GM18519 (cell line): Measurements from ENCODE around the gene SPATA3.

Source experiments
- ATAC-seq: cut with Tn5 transposase; IDR thresholded peaks from one replicate; pipeline ENCODE4 v1.9.1; 2021; ENCODE audit warnings: mild to moderate bottlenecking, moderate library complexity; ENCODE audit not compliant: unreplicated experiment, low FRiP score

Gene SPATA3

DNA sequence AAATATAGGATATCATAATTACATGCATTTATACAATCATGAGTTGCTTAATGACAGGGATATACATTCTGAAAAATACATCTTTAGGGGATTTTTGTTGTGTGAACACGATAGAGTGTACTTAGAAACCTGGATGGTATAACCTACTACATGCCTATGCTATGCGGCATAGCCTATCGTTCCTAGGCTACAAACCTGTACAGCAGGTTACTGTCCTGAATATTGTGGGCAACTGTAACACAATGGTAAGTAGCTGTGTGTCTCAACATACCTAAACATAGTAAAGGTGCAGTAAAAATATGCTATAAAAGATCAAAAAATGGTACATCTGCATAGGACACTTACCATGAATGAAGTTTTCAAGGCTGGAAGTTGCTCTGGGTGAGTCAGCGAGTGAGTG lies 47.9 kb downstream of the SPATA3 start:
- ATAC-seq, result no peak

DNA sequence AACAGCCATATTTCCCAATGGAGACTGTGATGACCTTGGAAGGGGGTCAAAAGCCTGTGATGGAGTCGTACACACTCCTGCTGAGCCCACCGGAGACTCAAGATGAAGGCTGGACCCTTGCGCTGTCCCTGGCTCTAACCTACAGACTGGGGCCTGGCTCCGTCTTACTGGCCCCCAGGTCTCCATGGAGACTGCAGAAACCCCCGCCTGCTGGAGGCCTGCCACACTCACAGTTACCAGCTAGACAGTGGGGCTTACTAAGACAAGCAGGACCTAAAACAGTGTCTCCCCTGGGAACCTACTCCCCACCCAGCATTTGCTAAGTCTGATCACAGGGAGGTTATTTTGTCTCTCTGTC lies 51.0 kb downstream of the SPATA3 start:
- ATAC-seq, result no peak

DNA sequence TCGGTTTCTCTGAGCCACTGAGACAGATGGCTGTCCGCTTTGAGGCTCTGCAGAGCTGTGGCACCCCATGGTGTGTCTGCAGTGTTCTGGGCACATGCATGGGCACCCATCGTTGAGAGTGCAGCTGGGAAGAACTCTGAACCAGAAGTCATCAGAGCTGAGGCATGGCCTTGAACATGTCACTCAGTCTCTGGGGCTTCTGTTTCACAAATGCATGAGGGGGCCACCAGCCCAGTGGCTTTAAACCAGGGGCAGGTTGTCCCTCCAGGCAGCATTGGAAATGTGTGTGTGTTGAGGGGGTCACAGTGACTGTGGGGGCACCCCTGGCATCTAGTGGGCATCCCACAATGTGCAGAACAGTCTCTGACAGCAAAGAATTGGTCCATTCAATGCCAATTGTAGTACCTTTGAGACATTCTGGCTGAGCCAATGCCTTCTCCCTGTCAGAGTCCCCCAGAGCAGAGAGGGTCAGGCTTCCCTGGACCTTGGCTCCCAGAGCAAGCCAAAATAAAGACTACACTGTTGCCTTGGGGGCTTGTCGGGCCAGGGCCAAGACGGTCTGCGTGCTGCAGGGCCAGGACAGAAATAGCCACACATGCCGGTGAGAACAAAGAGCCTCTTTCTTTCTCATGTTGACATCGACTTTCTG lies 51.5 kb downstream of the SPATA3 start:
- no peak for ATAC-seq

DNA sequence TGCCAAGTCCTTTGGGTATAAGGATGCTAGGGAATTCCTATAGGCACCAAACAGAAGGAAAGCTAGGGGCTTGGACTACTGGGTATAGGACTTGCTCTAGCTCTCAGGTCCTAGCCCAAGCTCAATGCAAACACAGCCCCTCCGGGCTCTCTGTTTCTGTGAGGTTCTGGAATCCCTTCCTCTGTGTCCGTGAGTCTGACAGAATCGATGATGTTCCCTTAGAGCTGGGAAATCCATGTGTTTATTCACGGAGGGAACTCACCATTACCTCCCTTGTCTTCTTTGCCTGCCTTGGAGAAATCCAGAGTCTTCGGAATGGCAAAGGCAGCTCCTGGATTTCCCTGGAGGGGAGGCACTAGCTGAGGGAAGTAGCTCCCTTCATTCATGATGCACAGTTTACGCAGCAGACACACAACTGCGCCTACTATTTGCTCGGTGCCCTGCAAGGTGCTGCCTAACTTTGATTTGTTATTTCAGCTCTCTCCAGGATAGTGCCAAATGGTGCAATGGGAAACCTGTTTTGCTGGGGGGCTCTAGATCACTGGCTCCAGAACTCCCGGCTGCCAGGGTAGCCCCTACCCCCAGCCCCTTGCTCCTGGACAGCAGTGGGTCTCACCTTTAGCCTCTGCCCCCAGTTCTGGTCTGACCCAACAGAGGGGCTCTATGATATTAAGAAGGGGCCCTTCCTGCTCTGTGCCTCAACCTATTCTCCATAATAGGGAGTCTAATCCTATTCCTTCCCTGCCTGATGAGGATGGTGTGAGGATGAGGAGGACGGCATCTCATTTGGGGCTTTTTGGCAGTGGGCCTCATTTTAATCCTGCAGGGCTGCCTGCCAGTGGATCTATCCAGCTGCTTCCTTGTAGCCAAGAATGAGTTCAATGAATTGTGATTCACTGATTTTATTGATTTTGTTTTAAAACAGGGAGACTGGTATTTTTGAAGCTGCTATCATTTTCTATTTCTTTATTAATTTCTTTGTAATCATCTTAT lies 52.3 kb downstream of the SPATA3 start:
- ATAC-seq, result no peak

DNA sequence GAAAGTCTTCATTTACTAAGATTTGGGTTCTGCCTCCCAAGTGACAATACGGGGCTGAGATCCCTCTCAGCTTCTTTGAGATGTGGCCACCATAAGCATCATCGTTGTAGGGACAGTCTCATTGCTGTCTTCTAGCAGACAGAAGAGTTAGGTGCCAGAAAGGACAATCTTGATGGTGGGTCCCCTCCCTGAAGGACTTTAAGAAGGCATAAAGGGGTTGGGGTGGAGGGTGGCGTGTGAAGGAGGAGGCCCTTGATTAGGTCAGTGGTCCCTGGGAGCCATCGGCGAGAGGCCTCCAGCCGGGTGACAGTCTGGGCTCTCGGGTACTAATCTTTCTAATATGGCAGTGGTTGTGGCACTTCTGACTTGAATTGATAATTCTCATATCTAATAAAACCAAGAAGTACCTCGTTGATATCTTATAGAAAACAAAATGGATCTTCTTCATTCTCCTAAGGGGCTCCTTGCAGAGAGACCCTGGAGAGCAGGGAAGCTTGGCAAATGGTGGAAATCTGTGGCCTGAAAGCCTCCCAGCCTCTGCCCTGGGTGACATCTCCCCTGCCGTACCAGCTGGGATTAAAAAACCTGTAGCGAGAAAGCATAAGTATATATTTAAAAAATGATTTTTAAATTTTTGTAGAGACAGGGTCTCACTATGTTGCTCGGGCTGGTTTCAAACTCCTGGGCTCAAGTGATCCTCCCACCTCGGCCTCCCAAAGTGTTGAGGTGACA lies 53.5 kb downstream of the SPATA3 start:
- ATAC-seq, result no peak

DNA sequence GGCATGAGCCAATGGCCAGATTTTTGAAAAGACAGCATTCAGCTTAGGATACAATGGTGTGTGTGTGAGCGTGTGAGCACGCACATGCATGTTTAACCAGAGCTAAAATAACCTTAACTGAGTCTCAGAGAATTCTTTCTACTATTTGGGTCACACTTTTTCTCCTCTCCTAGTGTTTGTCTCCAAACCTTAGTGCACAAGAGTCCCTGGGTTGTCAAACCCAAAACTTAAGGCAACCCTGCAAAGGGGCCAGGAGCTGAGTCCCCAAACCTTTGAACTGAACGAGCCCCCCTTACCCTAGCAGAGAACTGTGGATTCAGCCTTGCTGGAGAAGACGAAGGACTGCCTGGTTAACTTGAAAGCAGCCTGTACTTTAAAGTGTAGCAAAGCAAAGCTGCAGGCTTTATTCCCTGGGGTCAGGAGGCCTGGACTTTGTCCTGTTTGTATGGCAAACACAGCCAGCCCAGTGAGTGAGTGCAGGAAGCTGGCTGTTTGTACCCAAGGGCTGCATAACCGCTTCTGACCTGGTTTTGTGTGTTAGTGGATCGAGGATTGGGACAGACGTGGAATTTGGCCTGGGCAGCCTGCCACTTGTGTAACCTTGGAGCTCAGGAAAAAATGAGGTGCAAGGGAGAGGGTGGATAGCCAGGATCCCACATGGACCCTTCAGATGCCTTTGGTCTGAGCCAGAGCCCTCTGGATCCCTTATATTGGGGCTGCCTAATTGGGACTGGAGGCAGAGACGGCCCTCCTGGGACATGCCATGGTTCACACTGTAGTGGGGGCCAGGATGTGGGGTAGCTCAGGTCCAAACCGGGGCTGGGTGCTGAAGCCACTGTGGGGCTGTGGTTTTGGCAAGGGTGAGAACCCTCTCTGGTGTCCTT lies 54.3 kb downstream of the SPATA3 start:
- no peak for ATAC-seq

DNA sequence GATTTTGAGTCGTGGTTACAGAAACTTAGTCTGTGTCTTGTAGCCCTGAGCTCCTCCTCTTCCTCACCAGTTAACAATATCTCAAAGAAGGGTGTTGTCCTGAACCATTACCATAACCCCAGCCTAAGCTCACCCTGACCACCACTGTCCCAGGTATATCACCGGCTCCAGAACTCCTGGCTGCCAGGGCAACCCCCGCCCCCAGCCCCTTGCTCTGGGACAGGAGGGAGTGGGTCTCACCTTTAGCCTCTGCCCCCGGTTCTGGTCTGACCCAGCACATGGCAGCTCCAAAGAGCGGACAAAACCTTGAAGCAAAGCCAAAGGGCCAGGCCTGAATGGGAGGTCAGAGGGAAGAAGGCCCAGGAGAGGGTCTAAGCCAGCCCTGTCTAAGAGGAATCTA lies 55.2 kb downstream of the SPATA3 start:
- ATAC-seq, result no peak

DNA sequence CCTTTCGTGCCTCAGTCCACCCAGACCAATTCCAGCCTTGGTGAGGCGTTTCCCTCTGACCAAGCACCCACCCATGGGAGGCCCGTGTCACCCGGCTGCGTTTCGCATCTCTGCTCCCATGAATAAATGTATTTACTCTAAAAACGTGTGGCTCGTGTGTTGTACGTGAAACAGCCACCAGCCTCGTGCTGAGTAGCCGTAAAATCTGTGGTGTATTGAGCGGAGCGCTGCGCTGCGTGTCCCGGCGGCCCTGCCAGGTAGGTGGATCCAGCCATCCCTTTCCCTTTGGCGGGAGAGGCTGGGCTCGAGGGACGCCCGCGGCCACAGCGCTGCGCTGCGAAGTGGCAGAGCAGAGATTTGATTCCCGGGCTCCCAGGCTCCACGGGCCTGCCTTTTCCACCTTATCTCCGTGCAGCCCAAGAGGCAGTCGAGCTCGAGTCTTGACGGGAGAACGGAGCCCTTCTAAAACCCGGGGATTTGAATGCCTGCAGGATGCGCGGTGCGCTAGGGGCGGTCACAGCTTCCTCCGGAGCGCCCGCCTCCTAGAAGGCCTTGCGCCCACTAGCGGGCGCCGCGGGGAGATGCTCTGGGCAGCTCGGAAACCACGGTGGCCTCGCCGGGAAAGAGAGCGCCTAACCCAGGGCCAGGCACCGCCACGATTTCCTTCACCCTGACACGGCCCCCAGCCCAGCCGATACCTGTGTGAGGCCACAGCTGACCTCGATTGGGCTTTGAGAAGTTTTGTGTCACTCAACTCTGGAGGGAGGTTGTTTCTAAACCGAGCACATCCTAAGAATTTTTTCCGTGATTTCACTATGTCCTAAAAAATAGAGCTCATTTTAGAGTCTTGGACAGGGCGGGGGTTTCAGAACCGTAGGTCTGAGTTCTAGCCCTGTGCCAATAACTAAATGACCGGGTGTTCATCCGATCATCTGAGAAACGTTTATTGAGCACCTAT lies 56.9 kb downstream of the SPATA3 start:
- peak; percentile 63 for ATAC-seq

DNA sequence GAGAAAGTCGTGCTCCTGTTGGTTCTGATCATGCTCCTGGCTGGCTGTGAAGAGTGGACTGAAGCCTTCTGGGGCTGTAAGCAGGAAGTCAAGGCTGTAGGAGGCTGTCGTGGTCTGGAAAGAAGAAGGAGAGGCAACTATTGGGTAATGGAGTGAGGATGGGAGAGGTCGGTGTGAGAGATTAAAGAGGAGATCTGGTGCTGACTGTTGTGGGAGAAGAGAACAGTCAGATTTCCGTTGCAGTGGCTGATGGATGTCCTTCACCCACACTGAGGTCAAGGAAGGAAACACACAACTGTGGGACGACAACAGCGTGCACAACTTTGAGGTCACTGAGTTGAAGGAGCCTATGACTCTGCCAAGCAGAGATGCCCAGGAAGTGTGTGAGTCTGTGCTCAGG lies 57.9 kb downstream of the SPATA3 start:
- no peak for ATAC-seq

DNA sequence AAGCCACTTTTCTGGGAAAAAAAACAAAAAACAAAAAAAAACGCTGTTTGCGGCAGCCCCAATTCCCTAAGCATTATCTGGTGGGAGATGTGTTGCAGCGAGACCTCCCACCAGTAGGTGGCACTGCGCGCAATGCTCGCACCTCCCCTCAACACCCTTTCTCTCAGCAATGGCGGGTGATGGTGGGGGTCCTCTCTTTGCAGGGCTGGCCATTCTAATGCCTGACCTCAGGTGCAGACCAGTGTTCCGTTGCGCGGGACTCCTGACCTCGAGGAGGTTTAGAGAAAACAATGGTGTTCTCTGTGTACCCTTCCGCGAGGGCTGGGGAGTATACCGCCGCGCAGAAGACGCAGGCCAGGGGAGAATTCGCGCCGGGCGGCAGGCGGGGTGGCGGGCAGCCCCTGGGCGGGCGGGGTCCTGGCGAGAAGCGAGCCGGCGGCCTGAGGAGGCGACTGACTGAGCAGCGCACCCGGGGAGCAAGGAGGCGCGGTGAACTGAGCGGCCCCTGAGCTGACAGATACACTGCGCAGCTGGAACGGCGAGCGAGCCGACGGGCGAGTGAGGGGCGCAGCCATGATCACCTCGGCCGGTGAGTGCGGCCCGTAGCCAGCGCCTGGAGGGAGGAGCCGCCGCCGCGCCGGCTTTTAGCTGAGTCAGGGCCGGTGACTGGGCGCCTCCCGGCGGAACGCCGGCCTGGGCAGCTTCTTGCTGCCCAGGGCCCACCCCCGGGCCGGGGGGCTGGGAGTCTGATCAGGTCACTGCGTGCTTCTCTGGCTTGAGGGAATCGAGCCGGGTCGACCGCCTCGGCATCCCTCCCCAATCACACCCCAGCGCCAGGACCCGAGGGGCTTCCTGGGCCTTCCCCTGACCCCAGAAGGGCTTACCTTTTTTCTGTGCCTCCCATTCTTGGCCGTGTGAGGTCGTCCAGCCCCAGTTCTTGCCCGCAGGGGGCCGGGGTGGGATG lies 60.8 kb downstream of the SPATA3 start, which contains the start of gene PSMD1:
Gene PSMD1 (plus strand): TSS at position 415 of the 964 bp plus-strand sequence. CDS start 159 bp downstream, at position 574.
- peak; percentile 49 for ATAC-seq

DNA sequence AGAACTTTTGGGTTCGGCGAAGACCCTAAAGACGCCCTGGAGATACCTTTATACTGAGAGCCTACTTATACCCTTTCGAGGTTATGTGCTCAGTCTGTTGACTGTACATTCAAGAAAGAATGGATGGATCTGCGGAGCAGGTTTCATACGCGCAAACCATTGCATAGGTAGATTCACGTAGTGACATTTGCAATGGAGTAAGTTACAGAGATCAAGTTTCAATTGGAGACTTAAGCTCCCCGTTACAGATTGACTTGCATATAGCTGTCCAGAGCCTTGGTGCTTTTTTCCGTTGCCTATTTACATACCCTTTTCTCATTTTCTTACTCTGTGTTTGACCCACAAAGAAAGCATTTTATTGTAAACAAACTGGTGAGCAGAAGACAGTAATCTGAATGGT lies 61.7 kb downstream of the SPATA3 start:
- no peak for ATAC-seq
